Neural crest cell (in vitro differentiated cells): ENCODE results near the gene PRPSAP1. TPM values are rescaled to one million over a fixed set of nuclear protein-coding genes. Genes with fewer than 3 reads are reported as not detected.

Source experiments
- DNase-seq: peaks from one replicate; pipeline ENCODE4 v3.0.0; 2021; ENCODE audit warnings: low read depth, mixed read lengths, low spot score
- H3K27ac Mint-ChIP-seq: one replicate; pipeline ENCODE4 v1.8.0; 2021; ENCODE audit warnings: mild to moderate bottlenecking, mixed read lengths; ENCODE audit not compliant: unreplicated experiment
- H3K27me3 Mint-ChIP-seq: 2 replicates; pipeline ENCODE4 v1.8.0; 2021; ENCODE audit warnings: low read depth, mild to moderate bottlenecking, mixed read lengths
- H3K36me3 Mint-ChIP-seq: 2 replicates; pipeline ENCODE4 v1.8.0; 2021; ENCODE audit warnings: low read depth, mild to moderate bottlenecking, mixed read lengths
- H3K4me1 Mint-ChIP-seq: 2 replicates; pipeline ENCODE4 v1.8.0; 2021; ENCODE audit warnings: mixed read lengths
- H3K4me3 Mint-ChIP-seq: one replicate; pipeline ENCODE4 v1.8.0; 2021; ENCODE audit warnings: mild to moderate bottlenecking, mixed read lengths
- H3K9me3 Mint-ChIP-seq: 2 replicates; pipeline ENCODE4 v1.8.0; 2021; ENCODE audit warnings: mixed read lengths
- CTCF ChIP-seq: fragments of 200-600 bp; sonication (generic); conservative IDR thresholded peaks from 2 replicates; pipeline ENCODE4 v1.5.0; 2021; ENCODE audit warnings: antibody characterized with exemption, mild to moderate bottlenecking
- total RNA-seq: library from RNA; stranded (reverse); gene quantifications from 2 replicates; pipeline ENCODE4 v1.2.1, GENCODE V29; 2021

PRPSAP1 gene
- total RNA-seq, 1 donor from 2014 or later, result 73.6 TPM

- H3K27ac Mint-ChIP-seq, result no peak overlapping the region
- H3K9me3 Mint-ChIP-seq, result no peaks in the 10 kb centered on the region
- peak; percentile 90 for TF ChIP-seq CTCF
- peak overlapping the region; percentile 47 for H3K4me3 Mint-ChIP-seq
- H3K36me3 Mint-ChIP-seq, result peaks cover 26% of the 10 kb centered on the region
- no peaks in the 10 kb centered on the region for H3K27me3 Mint-ChIP-seq
- peaks cover 5% of the 10 kb centered on the region for H3K4me1 Mint-ChIP-seq
- DNase-seq, result peak; percentile 96
These were observed 44.2 kb upstream of the PRPSAP1 start for GRCh38 chr17:76397687-76398522.

- Mint-ChIP-seq H3K27me3 (no peaks in the 10 kb centered on the region), H3K27ac (no peak overlapping the region), H3K9me3 (no peaks in the 10 kb centered on the region), H3K4me1 (peaks cover 5% of the 10 kb centered on the region), H3K4me3 (no peak overlapping the region), H3K36me3 (peaks cover 23% of the 10 kb centered on the region)
- no peak for DNase-seq
- no peak for TF ChIP-seq CTCF
These were observed 43.5 kb upstream of the PRPSAP1 start for GRCh38 chr17:76397184-76397583.

- H3K4me1 Mint-ChIP-seq, result peaks cover 5% of the 10 kb centered on the region
- H3K27ac Mint-ChIP-seq, result no peak overlapping the region
- no peak for DNase-seq
- H3K27me3 Mint-ChIP-seq, result no peaks in the 10 kb centered on the region
- TF ChIP-seq CTCF, result no peak
- peaks cover 15% of the 10 kb centered on the region for H3K36me3 Mint-ChIP-seq
- H3K4me3 Mint-ChIP-seq, result no peak overlapping the region
- H3K9me3 Mint-ChIP-seq, result no peaks in the 10 kb centered on the region
These were observed 42.3 kb upstream of the PRPSAP1 start for GRCh38 chr17:76395980-76396379.

GRCh38 chr17:76394166-76394565, 40.5 kb upstream of the PRPSAP1 start:
- Mint-ChIP-seq H3K4me3 (no peak overlapping the region), H3K27me3 (no peaks in the 10 kb centered on the region), H3K9me3 (no peaks in the 10 kb centered on the region), H3K27ac (no peak overlapping the region), H3K36me3 (peaks cover 10% of the 10 kb centered on the region), H3K4me1 (peaks cover 16% of the 10 kb centered on the region)
- DNase-seq, result no peak
- TF ChIP-seq CTCF, result no peak

GRCh38 chr17:76391200-76391715, 37.5 kb upstream of the PRPSAP1 start:
- peak overlapping the region; percentile 34 for H3K4me3 Mint-ChIP-seq
- H3K27me3 Mint-ChIP-seq, result peaks cover 10% of the 10 kb centered on the region
- peaks cover 6% of the 10 kb centered on the region for H3K36me3 Mint-ChIP-seq
- peak overlapping the region; percentile 50 for H3K27ac Mint-ChIP-seq
- DNase-seq, result no peak
- no peak for TF ChIP-seq CTCF
- no peaks in the 10 kb centered on the region for H3K9me3 Mint-ChIP-seq
- peaks cover 20% of the 10 kb centered on the region for H3K4me1 Mint-ChIP-seq
